DMS 273 (cell line): ENCODE results near the gene KPNA6.
A peak's percentile ranks its signal among the peaks of the same experiment; 100 is the strongest.
"Not testable (repeated sequence)": the region's sequence is repeated elsewhere in the genome, so short reads cannot be mapped to it uniquely, and the experiment has no call there.

Experiments
- DNase-seq: peaks from one replicate; lab custom pipeline; 2025; ENCODE audit not compliant: unreplicated experiment; lab: John Stamatoyannopoulos, UW

The KPNA6 gene

GRCh38 chr1:32107742-32108661 lies at the start of gene KPNA6:
Gene KPNA6 (plus strand): TSS chr1:32108056. CDS start chr1:32108131, 75 bp downstream.
- peak; percentile 97 for DNase-seq

GRCh38 chr1:32060914-32061313 lies 46.9 kb upstream of the KPNA6 start:
- DNase-seq, result no peak

- no peak for DNase-seq
Measured at GRCh38 chr1:32062867-32063230, 45.0 kb upstream of the KPNA6 start.

GRCh38 chr1:32063261-32063681 lies 44.6 kb upstream of the KPNA6 start:
- peak; percentile 89 for DNase-seq

GRCh38 chr1:32065613-32066488 lies 42.0 kb upstream of the KPNA6 start:
- DNase-seq, result not testable (repeated sequence)

- DNase-seq, result peak; percentile 80
Measured at GRCh38 chr1:32066489-32066873, 41.4 kb upstream of the KPNA6 start.

- DNase-seq, result no peak
Measured at GRCh38 chr1:32068957-32069588, 38.8 kb upstream of the KPNA6 start.

- peak; percentile 76 for DNase-seq
Measured at GRCh38 chr1:32071758-32072621, 35.9 kb upstream of the KPNA6 start.

GRCh38 chr1:32072622-32073298 lies 35.1 kb upstream of the KPNA6 start, which contains the start of gene TMEM39B:
Gene TMEM39B (plus strand): TSS chr1:32072939. CDS start chr1:32073048, 109 bp downstream.
- peak; percentile 98 for DNase-seq

GRCh38 chr1:32073299-32074229 lies 34.3 kb upstream of the KPNA6 start:
- no peak for DNase-seq

GRCh38 chr1:32074841-32075240 lies 33.0 kb upstream of the KPNA6 start:
- DNase-seq, result no peak

GRCh38 chr1:32077451-32077850 lies 30.4 kb upstream of the KPNA6 start:
- DNase-seq, result no peak

GRCh38 chr1:32082022-32082421 lies 25.8 kb upstream of the KPNA6 start:
- no peak for DNase-seq

GRCh38 chr1:32086381-32086780 lies 21.5 kb upstream of the KPNA6 start:
- not testable (repeated sequence) for DNase-seq

GRCh38 chr1:32091176-32091575 lies 16.7 kb upstream of the KPNA6 start:
- DNase-seq, result no peak

- no peak for DNase-seq
Measured at GRCh38 chr1:32091591-32091990, 16.3 kb upstream of the KPNA6 start.

- DNase-seq, result no peak
Measured at GRCh38 chr1:32094746-32095521, 12.9 kb upstream of the KPNA6 start.

- DNase-seq, result no peak
Measured at GRCh38 chr1:32099426-32099825, 8.4 kb upstream of the KPNA6 start.
